HCT116 (cell line): ENCODE results near the gene HOXB3.
A peak's percentile ranks its signal among the peaks of the same experiment; 100 is the strongest.

Experiments
- CTCF ChIP-seq, 3 experiments: fragments of 200-600 bp in 1 of 3; sonication (generic) in 1 of 3; IDR thresholded peaks in 2 of 3; conservative IDR thresholded peaks in 1 of 3; 2 replicates each; pipeline ENCODE4 v1.5.1; 2012 to 2017; ENCODE audit warnings: low read depth in 2 of 3, low read length in 2 of 3, antibody characterized with exemption in 1 of 3, borderline replicate concordance in 1 of 3, control low read depth in 1 of 3, mild to moderate bottlenecking in 1 of 3, mixed read lengths in 1 of 3, mixed run types in 1 of 3, moderate library complexity in 1 of 3; ENCODE audit not compliant: insufficient read depth in 1 of 3
- POLR2AphosphoS5 ChIP-seq: IDR thresholded peaks from 2 replicates; pipeline ENCODE4 v1.6.1; 2011; ENCODE audit warnings: mild to moderate bottlenecking, low read depth, low read length, moderate library complexity
- RAD21 ChIP-seq: IDR thresholded peaks from 2 replicates; pipeline ENCODE4 v1.6.1; 2012; ENCODE audit warnings: low read depth, mild to moderate bottlenecking
- REST ChIP-seq: IDR thresholded peaks from 2 replicates; pipeline ENCODE4 v1.6.1; 2012; ENCODE audit warnings: low read depth
- SP1 ChIP-seq: IDR thresholded peaks from 2 replicates; pipeline ENCODE4 v1.6.1; 2012; ENCODE audit warnings: low read depth
- ZNF274 ChIP-seq: fragments of 200-500 bp; sonication (Bioruptor generic); IDR thresholded peaks from 2 replicates; pipeline ENCODE4 v1.6.1; 2014; ENCODE audit warnings: mild to moderate bottlenecking, low read depth, low read length, inconsistent platforms
- TF ChIP-seq, protein P1 (sequence below): IDR thresholded peaks from 2 replicates; pipeline ENCODE4 v1.6.1; 2012
- TF ChIP-seq, protein P2 (sequence below): IDR thresholded peaks from 2 replicates; pipeline ENCODE4 v1.6.1; 2012

DNA sequence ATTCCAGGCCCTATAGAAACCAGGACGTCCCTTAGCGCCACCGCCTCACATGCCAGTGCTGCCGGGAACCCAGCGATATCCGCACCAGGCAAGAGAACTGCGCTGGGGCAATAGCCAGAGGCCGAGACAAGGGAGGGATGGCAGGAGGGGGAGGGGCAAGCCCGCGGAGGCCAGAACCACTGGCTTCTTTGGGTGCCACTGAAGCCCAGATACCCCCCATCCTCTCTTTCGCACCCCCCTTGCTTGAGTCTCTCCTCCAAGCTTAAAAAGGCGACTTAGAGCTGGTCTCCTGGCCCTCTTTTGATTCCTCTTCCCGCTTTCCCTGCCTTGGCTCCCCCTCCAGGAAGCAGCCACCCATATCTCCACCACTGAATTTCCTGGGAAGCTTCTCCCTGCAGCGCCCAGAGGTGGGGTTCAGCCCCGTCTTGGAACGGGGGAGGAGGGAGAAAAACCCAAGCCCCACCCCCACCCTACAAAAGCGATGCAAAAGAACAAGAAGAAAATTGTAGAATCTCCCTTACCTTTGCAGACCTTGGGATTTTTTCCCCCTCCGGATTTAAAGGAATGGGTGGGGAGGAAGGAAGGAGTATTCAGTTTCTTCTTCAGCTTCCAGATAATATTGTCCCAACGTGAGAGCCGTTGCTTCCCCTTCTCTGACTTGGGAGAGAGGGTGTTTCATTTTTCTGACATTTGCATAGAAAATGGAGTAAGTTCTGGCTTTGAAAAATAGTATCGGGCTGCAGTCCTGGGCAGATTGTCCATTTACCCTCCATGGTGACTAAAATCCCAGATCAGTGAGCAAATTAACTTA, 14.1 kb upstream of the HOXB3 start:
- peak in 1 of 3 experiments; percentile 18; a peak in 2 of 6 replicates for TF ChIP-seq CTCF (IDR thresholded peaks at IDR 0.05 in 2 of 3, conservative IDR thresholded peaks at IDR 0.05 in 1 of 3; ENCODE audit: borderline replicate concordance in 1 of 3, insufficient read depth in 1 of 3, low read depth in 2 of 3, low read length in 2 of 3)
- peak; percentile 84 for TF ChIP-seq POLR2AphosphoS5
- TF ChIP-seq REST: no peak
- TF ChIP-seq ZNF274: no peak
- TF ChIP-seq RAD21: no peak
- TF ChIP-seq, protein P1, sequence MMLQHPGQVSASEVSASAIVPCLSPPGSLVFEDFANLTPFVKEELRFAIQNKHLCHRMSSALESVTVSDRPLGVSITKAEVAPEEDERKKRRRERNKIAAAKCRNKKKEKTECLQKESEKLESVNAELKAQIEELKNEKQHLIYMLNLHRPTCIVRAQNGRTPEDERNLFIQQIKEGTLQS: no peak
- TF ChIP-seq, protein P2, sequence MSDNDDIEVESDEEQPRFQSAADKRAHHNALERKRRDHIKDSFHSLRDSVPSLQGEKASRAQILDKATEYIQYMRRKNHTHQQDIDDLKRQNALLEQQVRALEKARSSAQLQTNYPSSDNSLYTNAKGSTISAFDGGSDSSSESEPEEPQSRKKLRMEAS: no peak
- TF ChIP-seq SP1: no peak
